Measurements from ENCODE around the gene SMIM1. TPM values are rescaled to one million over a fixed set of nuclear protein-coding genes. Genes with fewer than 3 reads are reported as not detected.

Gene SMIM1
- total RNA-seq, 1 donor from 2014 or later: 15.1 TPM

Other genes starting within 250 kb of the SMIM1 start
- 26.7 and 61.7 TPM in 2 replicates for gene MEGF6, start 161.2 kb upstream of the SMIM1 start, total RNA-seq (ENCODE audit: low replicate concordance)
- 26.6 and 56.6 TPM in 2 replicates for gene TPRG1L, start 147.7 kb upstream of the SMIM1 start, total RNA-seq (ENCODE audit: low replicate concordance)
- gene WRAP73, start 122.6 kb upstream of the SMIM1 start, total RNA-seq (ENCODE audit: low replicate concordance): 22.5 and 26.7 TPM in 2 replicates
- gene TP73, start 120.2 kb upstream of the SMIM1 start, total RNA-seq (ENCODE audit: low replicate concordance): 1.6 TPM in 2 replicates
- not detected in 2 replicates for gene CCDC27, start 20.3 kb upstream of the SMIM1 start, total RNA-seq (ENCODE audit: low replicate concordance)
- gene LRRC47, start 23.7 kb downstream of the SMIM1 start, total RNA-seq (ENCODE audit: low replicate concordance): 53.5 and 56.5 TPM in 2 replicates
- 41.9 and 42.3 TPM in 2 replicates for gene CEP104, start 84.5 kb downstream of the SMIM1 start, total RNA-seq (ENCODE audit: low replicate concordance)
- gene DFFB, start 84.7 kb downstream of the SMIM1 start, total RNA-seq (ENCODE audit: low replicate concordance): 6.8 and 10.6 TPM in 2 replicates
- 24.7 and 31.4 TPM in 2 replicates for gene C1orf174, start 127.5 kb downstream of the SMIM1 start, total RNA-seq (ENCODE audit: low replicate concordance)

All from type B pancreatic cell (in vitro differentiated cells).